K562 (cell line): ENCODE data around the gene ATAD3C. TPM values are rescaled to one million over a fixed set of nuclear protein-coding genes. Genes with fewer than 3 reads are reported as not detected.

Experiments
- E2F3 ChIP-seq: fragments of 250-450 bp; sonication (Bioruptor Pico); IDR thresholded peaks from 2 replicates; pipeline ENCODE4 v1.4.0; 2020; ENCODE audit warnings: mild to moderate bottlenecking
- FOSL1 ChIP-seq: fragments of 200-800 bp; sonication (Bioruptor generic); conservative IDR thresholded peaks from 2 replicates; pipeline ENCODE4 v1.6.1; 2016; ENCODE audit warnings: missing genetic modification characterization, missing compliant biosample characterization
- HIVEP1 ChIP-seq: fragments of 250-450 bp; sonication (Bioruptor Pico); IDR thresholded peaks from 2 replicates; pipeline ENCODE4 v1.4.0; 2020; ENCODE audit warnings: mild to moderate bottlenecking
- HMGN3 ChIP-seq: IDR thresholded peaks from 2 replicates; pipeline ENCODE4 v1.6.1; 2011; ENCODE audit warnings: borderline replicate concordance, low read depth, mild to moderate bottlenecking, mixed read lengths, low read length; ENCODE audit not compliant: insufficient read length; ENCODE audit errors: extremely low read depth
- KLF16 ChIP-seq: IDR thresholded peaks from 2 replicates; pipeline ENCODE4 v1.6.1; 2016; ENCODE audit warnings: antibody characterized with exemption
- MCM2 ChIP-seq: fragments of 450-650 bp; IDR thresholded peaks from 2 replicates; pipeline ENCODE4 v1.6.1; 2017; ENCODE audit warnings: low read depth, mild to moderate bottlenecking
- MEF2A ChIP-seq: IDR thresholded peaks from 2 replicates; pipeline ENCODE4 v1.6.1; 2011; ENCODE audit warnings: low read depth, mild to moderate bottlenecking, low read length, moderate library complexity; ENCODE audit not compliant: control insufficient read depth
- NR2C2 ChIP-seq, 2 experiments: fragments of 200-800 bp in 1 of 2; sonication (Bioruptor generic) in 1 of 2; sonication (generic) in 1 of 2; formaldehyde crosslinking in 1 of 2; IDR thresholded peaks; 2 replicates each; pipeline versions ENCODE4 v1.6.1 to v1.8.0; 2016 to 2022; ENCODE audit warnings: mild to moderate bottlenecking in 1 of 2, missing compliant biosample characterization in 1 of 2, missing genetic modification characterization in 1 of 2, missing genetic modification reagents in 1 of 2
- PML ChIP-seq: IDR thresholded peaks from 2 replicates; pipeline ENCODE4 v1.6.1; 2012; ENCODE audit warnings: low read length, inconsistent platforms
- TEAD4 ChIP-seq, 2 experiments: sonication (generic) in 1 of 2; formaldehyde crosslinking in 1 of 2; IDR thresholded peaks; 2 replicates each; pipeline versions ENCODE4 v1.6.1 to v1.8.0; 2012 to 2022; ENCODE audit warnings: borderline replicate concordance in 1 of 2, inconsistent platforms in 1 of 2, low read length in 1 of 2, mild to moderate bottlenecking in 1 of 2, missing genetic modification reagents in 1 of 2
- THAP12 ChIP-seq: fragments of 250-450 bp; sonication (Bioruptor Pico); IDR thresholded peaks from 2 replicates; pipeline ENCODE4 v1.9.0; 2021; ENCODE audit warnings: mild to moderate bottlenecking, inconsistent platforms
- ZNF174 ChIP-seq: fragments of 250-450 bp; sonication (Bioruptor Pico); IDR thresholded peaks from 2 replicates; pipeline ENCODE4 v1.4.0; 2020; ENCODE audit warnings: mild to moderate bottlenecking
- ZNF76 ChIP-seq: fragments of 250-450 bp; sonication (Bioruptor Pico); IDR thresholded peaks from 2 replicates; pipeline ENCODE4 v1.4.0; 2020; ENCODE audit warnings: mild to moderate bottlenecking, moderate library complexity, borderline replicate concordance
- polyA plus RNA-seq, 8 experiments: library from polyadenylated mRNA; depleted of rRNA in 4 of 8; stranded (reverse) in 5 of 8; unstranded in 3 of 8; fragments of >200 nt; fragmentation: Nextera tagmentation in 2 of 8; fragmentation: Illumina TruSeq in 1 of 8; extraction: Ambion mirVana in 2 of 8; extraction: Trizol in 1 of 8; gene quantifications; 2 replicates each; pipeline versions ENCODE4 v1.2.1 to v1.2.3, GENCODE V29; 2011 to 2014; ENCODE audit warnings: inconsistent platforms in 1 of 8, missing spikeins in 1 of 8
- total RNA-seq, 7 experiments: library from RNA; depleted of rRNA in 6 of 7; stranded (reverse); fragments of >200 nt in 6 of 7; fragmentation: Illumina TruSeq in 2 of 7; extraction: Trizol in 2 of 7; gene quantifications; 2 replicates each; pipeline versions ENCODE4 v1.2.1 to v1.2.3, GENCODE V29; 2011 to 2021; ENCODE audit warnings: low replicate concordance in 1 of 7
- TF ChIP-seq, protein P1 (sequence below), 2 experiments: fragments of 450-650 bp; IDR thresholded peaks; 2 replicates each; pipeline ENCODE4 v1.6.1; 2016; ENCODE audit warnings: mild to moderate bottlenecking in 2 of 2, borderline replicate concordance in 1 of 2, low read depth in 1 of 2, moderate library complexity in 1 of 2

Gene ATAD3C
- total and polyA plus RNA-seq, 9 of the 15 experiments (the other 6 are each of a cell fraction or from before 2014, with no cell fraction given): 0.03 to 0.18 TPM; not detected in 7

- peak; percentile 67; the same call in 1 of the 2 replicates for TF ChIP-seq THAP12 (CRISPR knock-in tag)
- TF ChIP-seq KLF16: peak; percentile 35; the same call in 1 of the 2 replicates
- TF ChIP-seq FOSL1: 0 out of 2 replicates have a peak, but pooled peaks have one; percentile 11
- peak; percentile 56; the same call in 1 of the 2 replicates for TF ChIP-seq TEAD4 (IDR thresholded peaks at IDR 0.05; ENCODE audit: low read length)
- no peak for TF ChIP-seq TEAD4 (CRISPR knock-in tag; IDR thresholded peaks at IDR 0.05; ENCODE audit: borderline replicate concordance)
- TF ChIP-seq HMGN3: peak; percentile 90
- TF ChIP-seq ZNF76: 0 out of 2 replicates have a peak, but pooled peaks have one; percentile 80
- TF ChIP-seq E2F3 (CRISPR knock-in tag): peak; percentile 62; the same call in 1 of the 2 replicates
- no peak for TF ChIP-seq MEF2A
- no peak for TF ChIP-seq ZNF174 (CRISPR knock-in tag)
- TF ChIP-seq PML: 0 out of 2 replicates have a peak, but pooled peaks have one; percentile 53
- peak; percentile 86 for TF ChIP-seq NR2C2 (CRISPR knock-in tag; IDR thresholded peaks at IDR 0.05)
- TF ChIP-seq NR2C2 (tag; IDR thresholded peaks at IDR 0.05): peak; percentile 95
- peak; percentile 58; the same call in 1 of the 2 replicates for TF ChIP-seq HIVEP1 (CRISPR knock-in tag)
- TF ChIP-seq MCM2: no peak
- TF ChIP-seq, protein P1, sequence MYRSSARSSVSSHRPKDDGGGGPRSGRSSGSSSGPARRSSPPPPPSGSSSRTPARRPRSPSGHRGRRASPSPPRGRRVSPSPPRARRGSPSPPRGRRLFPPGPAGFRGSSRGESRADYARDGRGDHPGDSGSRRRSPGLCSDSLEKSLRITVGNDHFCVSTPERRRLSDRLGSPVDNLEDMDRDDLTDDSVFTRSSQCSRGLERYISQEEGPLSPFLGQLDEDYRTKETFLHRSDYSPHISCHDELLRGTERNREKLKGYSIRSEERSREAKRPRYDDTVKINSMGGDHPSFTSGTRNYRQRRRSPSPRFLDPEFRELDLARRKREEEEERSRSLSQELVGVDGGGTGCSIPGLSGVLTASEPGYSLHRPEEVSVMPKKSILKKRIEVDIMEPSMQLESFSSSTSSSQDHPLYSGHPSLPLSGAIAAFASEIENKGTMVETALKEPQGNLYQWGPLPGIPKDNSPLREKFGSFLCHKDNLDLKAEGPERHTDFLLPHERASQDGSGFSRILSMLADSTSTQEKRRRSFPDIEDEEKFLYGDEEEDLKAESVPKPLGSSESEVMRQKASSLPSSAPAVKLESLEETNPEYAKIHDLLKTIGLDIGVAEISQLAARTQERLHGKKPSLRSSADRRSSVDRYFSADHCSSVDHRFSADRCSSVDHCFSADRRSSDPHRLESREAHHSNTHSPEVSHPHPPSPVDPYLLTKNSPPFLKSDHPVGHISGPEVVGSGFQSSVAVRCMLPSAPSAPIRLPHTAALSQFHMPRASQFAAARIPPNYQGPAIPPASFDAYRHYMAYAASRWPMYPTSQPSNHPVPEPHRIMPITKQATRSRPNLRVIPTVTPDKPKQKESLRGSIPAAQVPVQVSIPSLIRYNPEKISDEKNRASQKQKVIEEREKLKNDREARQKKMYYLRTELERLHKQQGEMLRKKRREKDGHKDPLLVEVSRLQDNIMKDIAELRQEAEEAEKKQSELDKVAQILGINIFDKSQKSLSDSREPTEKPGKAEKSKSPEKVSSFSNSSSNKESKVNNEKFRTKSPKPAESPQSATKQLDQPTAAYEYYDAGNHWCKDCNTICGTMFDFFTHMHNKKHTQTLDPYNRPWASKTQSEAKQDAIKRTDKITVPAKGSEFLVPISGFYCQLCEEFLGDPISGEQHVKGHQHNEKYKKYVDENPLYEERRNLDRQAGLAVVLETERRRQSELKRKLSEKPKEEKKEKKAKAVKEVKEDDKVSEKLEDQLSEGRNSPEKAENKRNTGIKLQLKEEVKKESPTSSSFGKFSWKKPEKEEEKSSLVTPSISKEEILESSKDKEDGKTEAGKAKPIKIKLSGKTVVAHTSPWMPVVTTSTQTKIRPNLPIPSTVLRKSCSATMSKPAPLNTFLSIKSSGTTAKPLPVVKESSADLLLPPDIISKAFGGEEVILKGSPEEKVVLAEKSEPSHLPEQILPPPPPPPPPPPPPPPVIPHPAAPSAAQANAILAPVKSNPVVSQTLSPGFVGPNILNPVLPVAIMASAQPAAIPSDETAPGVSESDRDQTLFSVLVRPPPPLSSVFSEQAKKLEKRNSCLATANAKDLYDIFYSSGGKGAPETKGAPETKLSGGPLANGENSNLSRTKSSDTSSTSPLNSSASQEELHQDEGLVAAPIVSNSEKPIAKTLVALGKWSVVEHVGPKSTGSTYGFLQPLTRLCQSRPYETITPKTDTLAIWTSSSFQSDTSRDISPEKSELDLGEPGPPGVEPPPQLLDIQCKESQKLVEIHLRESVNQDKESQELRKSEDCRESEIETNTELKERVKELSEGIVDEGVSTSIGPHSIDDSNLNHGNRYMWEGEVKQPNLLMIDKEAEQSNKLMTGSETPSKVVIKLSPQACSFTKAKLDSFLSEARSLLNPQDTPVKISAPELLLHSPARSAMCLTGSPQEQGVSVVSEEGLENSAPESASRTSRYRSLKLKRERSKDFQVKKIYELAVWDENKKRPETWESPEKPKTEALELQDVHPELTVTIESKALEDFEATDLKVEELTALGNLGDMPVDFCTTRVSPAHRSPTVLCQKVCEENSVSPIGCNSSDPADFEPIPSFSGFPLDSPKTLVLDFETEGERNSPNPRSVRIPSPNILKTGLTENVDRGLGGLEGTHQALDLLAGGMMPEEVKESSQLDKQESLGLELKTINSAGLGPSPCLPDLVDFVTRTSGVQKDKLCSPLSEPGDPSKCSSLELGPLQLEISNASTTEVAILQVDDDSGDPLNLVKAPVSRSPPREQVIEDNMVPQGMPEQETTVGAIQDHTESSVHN (IDR thresholded peaks at IDR 0.05; ENCODE audit: borderline replicate concordance in 1 of 2, low read depth in 1 of 2): no peak
Observed at GRCh38 chr1:1432951-1433803, 16.3 kb upstream of the ATAD3C start (continued).
